IPS-20b (cell line): Measurements from ENCODE around the gene ERH.
"Not testable (repeated sequence)": the region's sequence is repeated elsewhere in the genome, so short reads cannot be mapped to it uniquely, and the experiment has no call there.

Experiments used
- H3K27ac ChIP-seq: one replicate; pipeline ENCODE4 v1.5.1; 2013; ENCODE audit warnings: low read length
- H3K27me3 ChIP-seq: 2 replicates; pipeline ENCODE4 v1.6.1; 2013; ENCODE audit warnings: mild to moderate bottlenecking, low read length, inconsistent platforms; ENCODE audit not compliant: insufficient read depth
- H3K36me3 ChIP-seq: 2 replicates; pipeline ENCODE4 v1.6.1; 2013; ENCODE audit warnings: low read depth, mild to moderate bottlenecking, inconsistent platforms, low read length, moderate library complexity; ENCODE audit not compliant: insufficient read depth
- H3K4me1 ChIP-seq: 2 replicates; pipeline ENCODE4 v1.6.1; 2013; ENCODE audit warnings: mild to moderate bottlenecking, control low read depth, inconsistent platforms, low read length, moderate library complexity; ENCODE audit not compliant: insufficient read depth
- H3K4me3 ChIP-seq: 2 replicates; pipeline ENCODE4 v1.5.1; 2013; ENCODE audit warnings: mild to moderate bottlenecking, low read length, inconsistent platforms
- H3K9ac ChIP-seq: 2 replicates; pipeline ENCODE4 v1.6.1; 2013; ENCODE audit warnings: low read depth, mild to moderate bottlenecking, inconsistent platforms, low read length, moderate library complexity
- H3K9me3 ChIP-seq: 2 replicates; pipeline ENCODE4 v1.6.1; 2013; ENCODE audit warnings: mild to moderate bottlenecking, low read depth, low read length, inconsistent platforms; ENCODE audit not compliant: insufficient read depth

ERH gene

GRCh38 chr14:69392481-69392880, 5.6 kb downstream of the ERH start:
- Histone ChIP-seq H3K9ac (no peak overlapping the region), H3K36me3 (peaks cover 85% of the 10 kb centered on the region), H3K4me3 (no peak overlapping the region), H3K27me3 (no peaks in the 10 kb centered on the region), H3K9me3 (no peaks in the 10 kb centered on the region), H3K27ac (no peak overlapping the region), H3K4me1 (peaks cover 3% of the 10 kb centered on the region; the same call in 1 of the 2 replicates)

GRCh38 chr14:69391400-69391799, 6.7 kb downstream of the ERH start:
- peaks cover 92% of the 10 kb centered on the region for H3K36me3 ChIP-seq
- H3K9me3 ChIP-seq, H3K9ac ChIP-seq, H3K4me3 ChIP-seq, H3K27ac ChIP-seq, H3K4me1 ChIP-seq, H3K27me3 ChIP-seq: not testable (repeated sequence)

- H3K9ac ChIP-seq = no peak overlapping the region
- H3K4me3 ChIP-seq = no peak overlapping the region
- peaks cover 93% of the 10 kb centered on the region for H3K36me3 ChIP-seq
- no peak overlapping the region for H3K27ac ChIP-seq
- H3K9me3 ChIP-seq = no peaks in the 10 kb centered on the region
- peaks cover 2% of the 10 kb centered on the region; the same call in 1 of the 2 replicates for H3K4me1 ChIP-seq
- no peaks in the 10 kb centered on the region for H3K27me3 ChIP-seq
Measured at GRCh38 chr14:69387311-69387710, 10.8 kb downstream of the ERH start.

GRCh38 chr14:69378274-69378673, 19.8 kb downstream of the ERH start:
- Histone ChIP-seq H3K9me3 (no peaks in the 10 kb centered on the region), H3K9ac (no peak overlapping the region), H3K4me3 (no peak overlapping the region), H3K27ac (no peak overlapping the region), H3K36me3 (peaks cover 84% of the 10 kb centered on the region), H3K27me3 (no peaks in the 10 kb centered on the region), H3K4me1 (no peaks in the 10 kb centered on the region)

GRCh38 chr14:69376439-69376838, 21.7 kb downstream of the ERH start:
- H3K36me3 ChIP-seq = peaks cover 66% of the 10 kb centered on the region

GRCh38 chr14:69375722-69376121, 22.4 kb downstream of the ERH start:
- Histone ChIP-seq H3K27me3 (no peaks in the 10 kb centered on the region), H3K9me3 (no peaks in the 10 kb centered on the region), H3K27ac (no peak overlapping the region), H3K4me1 (no peaks in the 10 kb centered on the region), H3K36me3 (peaks cover 59% of the 10 kb centered on the region), H3K9ac (no peak overlapping the region), H3K4me3 (no peak overlapping the region)

More at GRCh38 chr14:69376439-69376838, 21.7 kb downstream of the ERH start:
- no peak overlapping the region for H3K9ac ChIP-seq
- no peaks in the 10 kb centered on the region for H3K27me3 ChIP-seq
- H3K27ac ChIP-seq = no peak overlapping the region
- no peaks in the 10 kb centered on the region for H3K4me1 ChIP-seq
- no peak overlapping the region for H3K4me3 ChIP-seq
- H3K9me3 ChIP-seq = no peaks in the 10 kb centered on the region

- H3K4me3 ChIP-seq = no peak overlapping the region
- peaks cover 53% of the 10 kb centered on the region for H3K36me3 ChIP-seq
- H3K4me1 ChIP-seq = 0 out of 2 replicates have a peak, but pooled peaks cover 2% of the 10 kb centered on the region
- no peak overlapping the region for H3K27ac ChIP-seq
- no peaks in the 10 kb centered on the region for H3K27me3 ChIP-seq
- no peak overlapping the region for H3K9ac ChIP-seq
- no peaks in the 10 kb centered on the region for H3K9me3 ChIP-seq
Measured at GRCh38 chr14:69375182-69375581, 22.9 kb downstream of the ERH start.

- H3K27ac ChIP-seq = no peak overlapping the region
- H3K9ac ChIP-seq = no peak overlapping the region
- H3K36me3 ChIP-seq = peaks cover 44% of the 10 kb centered on the region
- H3K4me3 ChIP-seq = no peak overlapping the region
- H3K4me1 ChIP-seq = 0 out of 2 replicates have a peak, but pooled peaks cover 2% of the 10 kb centered on the region
- H3K27me3 ChIP-seq = no peaks in the 10 kb centered on the region
- H3K9me3 ChIP-seq = no peaks in the 10 kb centered on the region
Measured at GRCh38 chr14:69374235-69374634, 23.9 kb downstream of the ERH start.

GRCh38 chr14:69373104-69373503, 25.0 kb downstream of the ERH start:
- Histone ChIP-seq H3K36me3 (peaks cover 36% of the 10 kb centered on the region), H3K9me3 (no peaks in the 10 kb centered on the region), H3K27ac (no peak overlapping the region), H3K27me3 (no peaks in the 10 kb centered on the region), H3K9ac (no peak overlapping the region), H3K4me3 (no peak overlapping the region), H3K4me1 (0 out of 2 replicates have a peak, but pooled peaks cover 2% of the 10 kb centered on the region)

GRCh38 chr14:69372146-69372545, 26.0 kb downstream of the ERH start:
- H3K27ac ChIP-seq = no peak overlapping the region
- no peak overlapping the region for H3K9ac ChIP-seq
- H3K9me3 ChIP-seq = no peaks in the 10 kb centered on the region
- H3K27me3 ChIP-seq = no peaks in the 10 kb centered on the region
- peaks cover 29% of the 10 kb centered on the region for H3K36me3 ChIP-seq
- no peak overlapping the region for H3K4me3 ChIP-seq
- 0 out of 2 replicates have a peak, but pooled peaks cover 2% of the 10 kb centered on the region for H3K4me1 ChIP-seq

- Histone ChIP-seq H3K27me3 (no peaks in the 10 kb centered on the region), H3K4me1 (0 out of 2 replicates have a peak, but pooled peaks cover 2% of the 10 kb centered on the region), H3K9me3 (no peaks in the 10 kb centered on the region), H3K27ac (no peak overlapping the region), H3K36me3 (peaks cover 10% of the 10 kb centered on the region), H3K4me3 (no peak overlapping the region), H3K9ac (no peak overlapping the region)
Measured at GRCh38 chr14:69370061-69370460, 28.0 kb downstream of the ERH start.

- Histone ChIP-seq H3K27ac (no peak overlapping the region), H3K9me3 (no peaks in the 10 kb centered on the region), H3K27me3 (no peaks in the 10 kb centered on the region), H3K9ac (no peak overlapping the region), H3K36me3 (no peaks in the 10 kb centered on the region), H3K4me1 (0 out of 2 replicates have a peak, but pooled peaks cover 2% of the 10 kb centered on the region), H3K4me3 (no peak overlapping the region)
Measured at GRCh38 chr14:69368381-69368780, 29.7 kb downstream of the ERH start.
